ENCODE data around the gene SKI. TPM values are rescaled to one million over a fixed set of nuclear protein-coding genes. Genes with fewer than 3 reads are reported as not detected.
A peak's percentile ranks its signal among the peaks of the same experiment; 100 is the strongest.

SKI gene
- total and polyA plus RNA-seq, 2 donors (not counting 1 experiment from before 2014, with no cell fraction given) = 14.9 to 74.9 TPM

DNA sequence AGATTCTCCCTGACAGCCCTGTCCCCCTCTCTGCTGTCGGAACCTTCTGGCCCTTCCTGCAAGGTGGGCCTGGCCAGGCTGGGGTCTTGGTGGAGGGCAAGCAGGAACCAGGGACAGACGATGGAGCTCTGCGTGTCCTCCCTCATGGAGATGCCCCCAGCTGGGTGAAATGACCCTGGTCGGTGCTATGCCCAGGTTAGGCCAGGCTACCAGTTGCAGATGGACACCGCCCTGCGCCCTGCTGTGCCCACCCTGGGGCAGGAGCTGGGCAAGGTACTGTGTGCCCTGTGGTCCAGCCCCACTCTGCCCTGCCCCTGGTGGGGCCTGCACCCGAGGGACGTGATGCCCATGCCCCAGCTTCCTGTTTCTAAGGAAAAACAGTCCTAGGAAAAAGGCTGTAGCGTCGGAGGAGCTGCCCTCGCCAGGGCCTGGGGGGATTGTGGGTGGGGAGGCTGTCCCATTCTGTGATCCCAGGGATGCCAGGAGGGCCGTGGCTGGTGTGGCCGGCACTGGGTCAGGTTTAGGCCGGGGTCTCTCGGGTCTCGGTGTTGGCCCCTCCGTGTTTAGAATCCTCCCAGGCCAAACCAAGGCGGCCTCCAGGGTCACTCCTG lies 85.6 kb downstream of the SKI start:
- peak overlapping the region; percentile 59 for H3K9ac ChIP-seq (ENCODE audit: low read length)
- H3K4me3 ChIP-seq (ENCODE audit: control extremely low read depth in 1 of 5, extremely low read depth in 1 of 5, insufficient read depth in 1 of 5, low read depth in 2 of 5, low read length in 4 of 5) = peak overlapping the region in 4 of 5 experiments; percentile 35 to 56 (median 52)
- H3K27me3 Mint-ChIP-seq = no peaks in the 10 kb centered on the region
- peak overlapping the region; percentile 83 for H3K27ac Mint-ChIP-seq
- H3K4me2 ChIP-seq (replicated peaks; ENCODE audit: low read depth, low read length, poor library complexity, severe bottlenecking) = peak overlapping the region; percentile 98
- H3K9me3 ChIP-seq (ENCODE audit: control extremely low read depth in 1 of 3, control insufficient read depth in 2 of 3, insufficient read depth in 1 of 3, low read length in 2 of 3) = no peaks in the 10 kb centered on the region
- peaks cover 0 to under 1% of the 10 kb centered on the region in 2 experiments for H3K36me3 ChIP-seq (replicated peaks in 1 of 2; ENCODE audit: control extremely low read depth in 1 of 2, control insufficient read depth in 1 of 2, extremely low read depth in 1 of 2, insufficient read depth in 2 of 2, low read length in 1 of 2)
- no peaks in the 10 kb centered on the region for H4K20me1 ChIP-seq (ENCODE audit: control insufficient read depth, insufficient read depth, low read length, poor library complexity, severe bottlenecking)
- WGBS (ENCODE audit: insufficient coverage) = 76% methylated on average over 17 of the region's 18 CpGs
- no peak overlapping the region for H2AFZ ChIP-seq (ENCODE audit: insufficient read depth, low read depth, low read length, poor library complexity, severe bottlenecking)
- intact Hi-C loops (cut with micrococcal nuclease) = loop anchor here (2.0 kb wide), 1 partner anchor 23 kb away; no protein-coding TSS in a partner anchor
- DNase-seq (peak; percentile 47), ATAC-seq (ENCODE audit: low read depth) (no peak)
- ChIA-PET CTCF (interaction anchor here (1.2 to 4.5 kb wide), 4 partner anchors 14 to 119 kb away, joined by 5 to 27 read pairs (median 18); partner anchors contain the start of gene FAAP20), POLR2A (interaction anchor here (2.9 to 3.1 kb wide), 2 partner anchors 12 to 23 kb away, joined by 9 to 25 read pairs; no protein-coding TSS in a partner anchor)
- peak overlapping the region; percentile 68 for H3K4me3 Mint-ChIP-seq
- no peaks in the 10 kb centered on the region for H3K27me3 ChIP-seq (replicated peaks in 1 of 4; ENCODE audit: control extremely low read depth in 1 of 4, control insufficient read depth in 3 of 4, insufficient read depth in 4 of 4, low read length in 3 of 4)
- H3K9me3 Mint-ChIP-seq (ENCODE audit: insufficient read depth) = no peaks in the 10 kb centered on the region
- no peak for TF ChIP-seq EZH2 (IDR thresholded peaks at IDR 0.05; ENCODE audit: borderline replicate concordance, insufficient read depth, low read depth, low read length, poor library complexity, severe bottlenecking)
- TF ChIP-seq, protein P1, sequence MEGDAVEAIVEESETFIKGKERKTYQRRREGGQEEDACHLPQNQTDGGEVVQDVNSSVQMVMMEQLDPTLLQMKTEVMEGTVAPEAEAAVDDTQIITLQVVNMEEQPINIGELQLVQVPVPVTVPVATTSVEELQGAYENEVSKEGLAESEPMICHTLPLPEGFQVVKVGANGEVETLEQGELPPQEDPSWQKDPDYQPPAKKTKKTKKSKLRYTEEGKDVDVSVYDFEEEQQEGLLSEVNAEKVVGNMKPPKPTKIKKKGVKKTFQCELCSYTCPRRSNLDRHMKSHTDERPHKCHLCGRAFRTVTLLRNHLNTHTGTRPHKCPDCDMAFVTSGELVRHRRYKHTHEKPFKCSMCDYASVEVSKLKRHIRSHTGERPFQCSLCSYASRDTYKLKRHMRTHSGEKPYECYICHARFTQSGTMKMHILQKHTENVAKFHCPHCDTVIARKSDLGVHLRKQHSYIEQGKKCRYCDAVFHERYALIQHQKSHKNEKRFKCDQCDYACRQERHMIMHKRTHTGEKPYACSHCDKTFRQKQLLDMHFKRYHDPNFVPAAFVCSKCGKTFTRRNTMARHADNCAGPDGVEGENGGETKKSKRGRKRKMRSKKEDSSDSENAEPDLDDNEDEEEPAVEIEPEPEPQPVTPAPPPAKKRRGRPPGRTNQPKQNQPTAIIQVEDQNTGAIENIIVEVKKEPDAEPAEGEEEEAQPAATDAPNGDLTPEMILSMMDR (IDR thresholded peaks at IDR 0.05) = no peak
- H3K4me1 Mint-ChIP-seq = peaks cover 37% of the 10 kb centered on the region
- no peaks in the 10 kb centered on the region for H3K79me2 ChIP-seq (ENCODE audit: control insufficient read depth, insufficient read depth, low read length)
- peaks cover 44 to 53% of the 10 kb centered on the region in 2 donors for H3K4me1 ChIP-seq (ENCODE audit: control insufficient read depth in 2 of 2, insufficient read depth in 2 of 2, low read length in 2 of 2)
- peak overlapping the region; percentile 79 to 88 for H3K27ac ChIP-seq (ENCODE audit: low read length in 2 of 2)

DNA sequence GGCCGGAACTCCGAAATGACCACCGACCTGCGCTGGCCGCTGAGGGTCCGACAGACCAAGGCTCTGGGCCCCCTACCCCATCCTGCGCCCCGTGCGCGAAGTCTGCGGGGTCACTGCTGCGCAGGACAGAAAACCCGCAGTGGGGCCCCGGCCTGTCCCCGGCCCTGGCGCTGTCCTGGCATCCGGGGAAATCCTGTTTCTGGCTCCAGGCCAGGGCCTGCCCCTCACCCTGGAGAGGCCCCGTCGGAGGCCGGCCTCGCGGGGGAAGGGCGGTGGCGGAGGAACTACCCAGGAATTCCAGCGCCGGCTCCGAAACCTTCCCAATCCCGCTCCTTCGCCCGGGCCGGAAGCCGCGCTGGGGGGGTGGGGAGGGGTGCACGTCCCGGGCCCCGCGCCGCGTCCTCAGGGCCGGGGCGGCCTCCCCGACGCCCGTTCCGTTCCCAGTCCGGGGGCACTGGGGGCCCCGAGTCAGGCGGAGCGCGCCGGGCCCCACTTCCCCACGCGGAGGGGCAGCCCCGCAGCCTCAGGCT lies 86.2 kb downstream of the SKI start:
- intact Hi-C loops (cut with micrococcal nuclease) = loop anchor here (2.0 kb wide), 1 partner anchor 24 kb away; no protein-coding TSS in a partner anchor
- Histone ChIP-seq H3K36me3 (replicated peaks in 1 of 2; ENCODE audit: control extremely low read depth in 1 of 2, control insufficient read depth in 1 of 2, extremely low read depth in 1 of 2, insufficient read depth in 2 of 2, low read length in 1 of 2) (no peaks in the 10 kb centered on the region), H3K9ac (ENCODE audit: low read length) (peak overlapping the region; percentile 59), H3K27me3 (replicated peaks in 1 of 4; ENCODE audit: control extremely low read depth in 1 of 4, control insufficient read depth in 3 of 4, insufficient read depth in 4 of 4, low read length in 3 of 4) (no peaks in the 10 kb centered on the region), H3K4me2 (replicated peaks; ENCODE audit: low read depth, low read length, poor library complexity, severe bottlenecking) (peak overlapping the region; percentile 98), H3K79me2 (ENCODE audit: control insufficient read depth, insufficient read depth, low read length) (no peaks in the 10 kb centered on the region), H2AFZ (ENCODE audit: insufficient read depth, low read depth, low read length, poor library complexity, severe bottlenecking) (no peak overlapping the region), H4K20me1 (ENCODE audit: control insufficient read depth, insufficient read depth, low read length, poor library complexity, severe bottlenecking) (no peaks in the 10 kb centered on the region), H3K27ac (ENCODE audit: low read length in 2 of 2) (peak overlapping the region; percentile 79 to 88), H3K4me3 (ENCODE audit: control extremely low read depth in 1 of 5, extremely low read depth in 1 of 5, insufficient read depth in 1 of 5, low read depth in 2 of 5, low read length in 4 of 5) (peak overlapping the region in 4 of 5 experiments; percentile 35 to 56 (median 52)), H3K9me3 (ENCODE audit: control extremely low read depth in 1 of 3, control insufficient read depth in 2 of 3, insufficient read depth in 1 of 3, low read length in 2 of 3) (no peaks in the 10 kb centered on the region), H3K4me1 (ENCODE audit: control insufficient read depth in 2 of 2, insufficient read depth in 2 of 2, low read length in 2 of 2) (peaks cover 44 to 53% of the 10 kb centered on the region in 2 donors)
- H3K9me3 Mint-ChIP-seq (ENCODE audit: insufficient read depth) = no peaks in the 10 kb centered on the region
- H3K4me3 Mint-ChIP-seq = peak overlapping the region; percentile 68
- DNase-seq = peak; percentile 64
- no peaks in the 10 kb centered on the region for H3K27me3 Mint-ChIP-seq
- 29% methylated on average over 35 of the region's 54 CpGs for WGBS (ENCODE audit: insufficient coverage)
- ATAC-seq (ENCODE audit: low read depth) = no peak
- POLR2A ChIA-PET = interaction anchor here (1.0 to 2.9 kb wide), 3 partner anchors 13 to 124 kb away, joined by 3 to 25 read pairs (median 5); no protein-coding TSS in a partner anchor
- no peak for TF ChIP-seq EZH2 (IDR thresholded peaks at IDR 0.05; ENCODE audit: borderline replicate concordance, insufficient read depth, low read depth, low read length, poor library complexity, severe bottlenecking)
- TF ChIP-seq, protein P1 (IDR thresholded peaks at IDR 0.05) = no peak
- CTCF ChIA-PET = interaction anchor here (0.6 to 4.5 kb wide), 7 partner anchors 7 to 119 kb away, joined by 3 to 27 read pairs (median 19); partner anchors contain the start of gene FAAP20
- H3K4me1 Mint-ChIP-seq = peaks cover 37% of the 10 kb centered on the region
- peak overlapping the region; percentile 83 for H3K27ac Mint-ChIP-seq

All from B cell (primary cell).